Stimulated activated CD4-positive, alpha-beta T cell treated with anti-CD3 and anti-CD28 coated beads, Interleukin-2, amount 100 ng/mL, for 24 hours (primary cell): ENCODE data around the gene HBG2.

Source experiments
- DNase-seq, 2 donors: peaks; one replicate each; pipeline ENCODE4 v3.0.0-alpha.2; 2020

Gene HBG2

GRCh38 chr11:5226732-5227310 lies 27.8 kb downstream of the HBG2 start, which contains the start of gene HBB:
TSS of gene HBB (minus strand) at chr11:5227071. CDS start at chr11:5227021, 50 bp downstream.
- no peak for DNase-seq

DNA sequence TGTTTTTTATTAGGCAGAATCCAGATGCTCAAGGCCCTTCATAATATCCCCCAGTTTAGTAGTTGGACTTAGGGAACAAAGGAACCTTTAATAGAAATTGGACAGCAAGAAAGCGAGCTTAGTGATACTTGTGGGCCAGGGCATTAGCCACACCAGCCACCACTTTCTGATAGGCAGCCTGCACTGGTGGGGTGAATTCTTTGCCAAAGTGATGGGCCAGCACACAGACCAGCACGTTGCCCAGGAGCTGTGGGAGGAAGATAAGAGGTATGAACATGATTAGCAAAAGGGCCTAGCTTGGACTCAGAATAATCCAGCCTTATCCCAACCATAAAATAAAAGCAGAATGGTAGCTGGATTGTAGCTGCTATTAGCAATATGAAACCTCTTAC lies 29.1 kb downstream of the HBG2 start:
- DNase-seq: no peak

DNA sequence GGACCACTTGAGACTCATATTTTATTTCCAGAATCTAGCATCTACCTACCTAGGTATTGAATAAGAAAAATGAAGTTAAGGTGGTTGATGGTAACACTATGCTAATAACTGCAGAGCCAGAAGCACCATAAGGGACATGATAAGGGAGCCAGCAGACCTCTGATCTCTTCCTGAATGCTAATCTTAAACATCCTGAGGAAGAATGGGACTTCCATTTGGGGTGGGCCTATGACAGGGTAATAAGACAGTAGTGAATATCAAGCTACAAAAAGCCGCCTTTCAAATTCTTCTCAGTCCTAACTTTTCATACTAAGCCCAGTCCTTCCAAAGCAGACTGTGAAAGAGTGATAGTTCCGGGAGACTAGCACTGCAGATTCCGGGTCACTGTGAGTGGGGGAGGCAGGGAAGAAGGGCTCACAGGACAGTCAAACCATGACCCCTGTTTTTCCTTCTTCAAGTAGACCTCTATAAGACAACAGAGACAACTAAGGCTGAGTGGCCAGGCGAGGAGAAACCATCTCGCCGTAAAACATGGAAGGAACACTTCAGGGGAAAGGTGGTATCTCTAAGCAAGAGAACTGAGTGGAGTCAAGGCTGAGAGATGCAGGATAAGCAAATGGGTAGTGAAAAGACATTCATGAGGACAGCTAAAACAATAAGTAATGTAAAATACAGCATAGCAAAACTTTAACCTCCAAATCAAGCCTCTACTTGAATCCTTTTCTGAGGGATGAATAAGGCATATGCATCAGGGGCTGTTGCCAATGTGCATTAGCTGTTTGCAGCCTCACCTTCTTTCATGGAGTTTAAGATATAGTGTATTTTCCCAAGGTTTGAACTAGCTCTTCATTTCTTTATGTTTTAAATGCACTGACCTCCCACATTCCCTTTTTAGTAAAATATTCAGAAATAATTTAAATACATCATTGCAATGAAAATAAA lies 29.8 kb downstream of the HBG2 start:
- no peak for DNase-seq

DNA sequence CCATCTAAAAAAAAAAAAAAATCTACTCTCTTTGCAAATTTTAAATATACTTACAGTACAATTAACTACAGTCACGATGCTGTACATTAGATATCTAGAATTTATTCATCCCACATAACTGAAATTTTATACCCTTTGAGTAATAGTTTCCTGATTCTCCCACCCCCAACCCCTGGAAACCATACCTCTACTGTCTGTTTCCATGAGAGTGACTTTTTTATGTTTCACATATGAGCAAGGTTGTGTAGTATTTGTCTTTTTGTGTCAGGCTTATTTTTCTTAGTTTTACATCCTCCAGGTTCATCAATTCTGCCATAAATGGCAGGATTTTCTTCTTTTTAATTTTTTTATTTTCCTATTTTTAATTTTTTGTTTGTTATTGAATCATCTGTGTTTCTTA lies 30.9 kb downstream of the HBG2 start:
- DNase-seq: no peak

GRCh38 chr11:5223146-5223545 lies 31.4 kb downstream of the HBG2 start:
- no peak for DNase-seq

DNA sequence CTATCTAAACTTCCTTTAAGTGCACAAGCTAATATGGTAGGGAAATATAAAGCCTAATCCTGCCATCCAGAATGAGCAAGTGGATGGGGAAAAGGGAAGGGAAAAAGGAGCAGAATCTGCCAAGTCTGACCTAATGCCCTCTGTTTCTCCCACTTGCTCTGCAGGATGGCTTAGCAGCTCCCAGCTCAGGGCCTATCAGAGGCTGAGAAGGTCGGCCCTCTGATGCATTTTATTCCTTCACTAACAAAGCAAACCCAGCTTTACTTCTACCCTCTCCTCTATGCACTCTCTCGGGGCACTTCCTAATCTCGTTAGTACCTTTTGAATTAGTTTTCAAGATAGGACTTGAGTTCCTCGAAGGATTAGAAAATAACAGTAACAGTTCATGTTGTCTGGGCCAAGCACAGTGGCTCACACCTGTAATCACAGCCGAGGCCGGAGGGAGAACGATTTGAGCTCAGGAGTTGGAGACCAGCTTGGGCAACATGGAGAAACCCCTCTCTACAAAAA lies 44.1 kb downstream of the HBG2 start:
- no peak for DNase-seq

- DNase-seq: no peak
These were observed 49.8 kb downstream of the HBG2 start for GRCh38 chr11:5204787-5205186.

DNA sequence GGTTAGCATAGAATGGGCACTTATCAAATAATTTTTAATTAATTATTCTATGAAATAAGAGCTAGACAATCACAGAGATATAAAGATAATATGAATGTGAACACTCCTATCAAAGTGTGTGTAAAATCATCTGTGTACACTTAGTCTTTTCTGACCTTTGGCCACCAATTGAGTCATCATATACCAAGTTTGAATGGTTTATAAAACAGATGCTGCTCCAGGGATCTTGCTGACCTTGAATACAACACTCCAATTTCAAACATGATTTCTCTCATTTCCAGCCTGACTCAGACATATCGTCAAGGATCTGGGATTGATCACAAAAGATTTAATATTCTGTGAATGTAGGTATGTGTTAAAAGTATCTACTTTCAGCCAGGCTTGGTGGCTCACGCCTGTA lies 51.2 kb downstream of the HBG2 start:
- no peak for DNase-seq
